T-helper 22 cell (primary cell): ENCODE results near the gene SH3BP1.
A peak's percentile ranks its signal among the peaks of the same experiment; 100 is the strongest.
"Not testable (repeated sequence)": the region's sequence is repeated elsewhere in the genome, so short reads cannot be mapped to it uniquely, and the experiment has no call there.

Experiments
- DNase-seq: peaks from one replicate; pipeline ENCODE4 v3.0.0-alpha.2; 2020; ENCODE audit warnings: low read depth

Gene SH3BP1

GRCh38 chr22:37639070-37639760, at the start of gene SH3BP1:
SH3BP1 (plus strand) TSS chr22:37639669; CDS start chr22:37639788, 119 bp downstream.
- DNase-seq = peak; percentile 54

GRCh38 chr22:37591081-37591480, 48.4 kb upstream of the SH3BP1 start:
- DNase-seq = not testable (repeated sequence)

GRCh38 chr22:37591823-37592404, 47.6 kb upstream of the SH3BP1 start:
- no peak for DNase-seq

GRCh38 chr22:37594237-37594636, 45.2 kb upstream of the SH3BP1 start:
- DNase-seq = no peak

GRCh38 chr22:37599153-37599552, 40.3 kb upstream of the SH3BP1 start:
- DNase-seq = no peak

GRCh38 chr22:37601203-37601539, 38.3 kb upstream of the SH3BP1 start:
- DNase-seq = no peak

GRCh38 chr22:37601540-37602442, 37.7 kb upstream of the SH3BP1 start:
- no peak for DNase-seq

- DNase-seq = not testable (repeated sequence)
These were observed 36.8 kb upstream of the SH3BP1 start for GRCh38 chr22:37602546-37603277.

GRCh38 chr22:37604074-37604473, 35.4 kb upstream of the SH3BP1 start:
- no peak for DNase-seq

- DNase-seq = peak; percentile 53
These were observed 34.6 kb upstream of the SH3BP1 start for GRCh38 chr22:37604875-37605274.

- DNase-seq = peak; percentile 80
These were observed 32.2 kb upstream of the SH3BP1 start for GRCh38 chr22:37607010-37607934.

- DNase-seq = no peak
These were observed 31.5 kb upstream of the SH3BP1 start for GRCh38 chr22:37607935-37608476.

- DNase-seq = peak; percentile 98
These were observed 30.8 kb upstream of the SH3BP1 start, which contains the start of gene GGA1 for GRCh38 chr22:37608477-37609239. GGA1 (plus strand) TSS chr22:37608834; CDS start chr22:37608861, 27 bp downstream.

GRCh38 chr22:37609240-37610152, 30.0 kb upstream of the SH3BP1 start:
- DNase-seq = no peak

GRCh38 chr22:37610153-37610475, 29.4 kb upstream of the SH3BP1 start:
- not testable (repeated sequence) for DNase-seq

GRCh38 chr22:37610480-37611129, 28.9 kb upstream of the SH3BP1 start:
- DNase-seq = no peak

- no peak for DNase-seq
These were observed 28.3 kb upstream of the SH3BP1 start for GRCh38 chr22:37611207-37611606.
